Hepatocyte (in vitro differentiated cells): ENCODE results near the gene CCIN.

ENCODE experiments used
- EZH2 ChIP-seq: fragments of 200-600 bp; sonication (generic); IDR thresholded peaks from 2 replicates; pipeline ENCODE4 v1.6.1; 2016; ENCODE audit warnings: antibody characterized with exemption, mild to moderate bottlenecking, borderline replicate concordance
- EZH2phosphoT487 ChIP-seq: fragments of 200-600 bp; sonication (generic); IDR thresholded peaks from one replicate; pipeline ENCODE4 v1.6.1; 2018; ENCODE audit warnings: antibody characterized with exemption, mild to moderate bottlenecking, low read depth, moderate library complexity; ENCODE audit not compliant: unreplicated experiment, severe bottlenecking
- TF ChIP-seq, protein P1 (sequence below): fragments of 200-600 bp; sonication (generic); IDR thresholded peaks from 2 replicates; pipeline ENCODE4 v1.5.1; 2016; ENCODE audit warnings: antibody characterized with exemption, mild to moderate bottlenecking; ENCODE audit not compliant: poor library complexity

DNA sequence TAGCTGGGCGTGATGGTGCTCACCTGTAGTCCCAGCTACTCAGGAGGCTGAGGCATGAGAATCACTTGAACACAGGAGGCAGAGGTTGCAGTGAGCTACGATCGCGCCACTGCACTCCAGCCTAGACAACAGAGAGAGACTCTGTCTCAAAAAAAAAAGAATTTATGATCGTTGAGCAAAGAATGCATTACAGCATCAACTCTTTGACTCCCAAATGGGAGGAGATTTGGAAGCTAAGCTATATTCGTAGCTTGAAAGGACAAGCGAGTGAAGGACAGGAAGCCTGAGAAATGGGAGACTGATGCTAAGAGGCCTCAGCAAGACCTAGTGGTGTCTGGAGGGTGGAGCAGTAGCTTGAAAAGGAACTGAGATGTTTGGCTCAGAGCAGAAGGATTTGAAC, 10.3 kb upstream of the CCIN start:
- TF ChIP-seq EZH2 (no peak), EZH2phosphoT487 (no peak)
- TF ChIP-seq, protein P1, sequence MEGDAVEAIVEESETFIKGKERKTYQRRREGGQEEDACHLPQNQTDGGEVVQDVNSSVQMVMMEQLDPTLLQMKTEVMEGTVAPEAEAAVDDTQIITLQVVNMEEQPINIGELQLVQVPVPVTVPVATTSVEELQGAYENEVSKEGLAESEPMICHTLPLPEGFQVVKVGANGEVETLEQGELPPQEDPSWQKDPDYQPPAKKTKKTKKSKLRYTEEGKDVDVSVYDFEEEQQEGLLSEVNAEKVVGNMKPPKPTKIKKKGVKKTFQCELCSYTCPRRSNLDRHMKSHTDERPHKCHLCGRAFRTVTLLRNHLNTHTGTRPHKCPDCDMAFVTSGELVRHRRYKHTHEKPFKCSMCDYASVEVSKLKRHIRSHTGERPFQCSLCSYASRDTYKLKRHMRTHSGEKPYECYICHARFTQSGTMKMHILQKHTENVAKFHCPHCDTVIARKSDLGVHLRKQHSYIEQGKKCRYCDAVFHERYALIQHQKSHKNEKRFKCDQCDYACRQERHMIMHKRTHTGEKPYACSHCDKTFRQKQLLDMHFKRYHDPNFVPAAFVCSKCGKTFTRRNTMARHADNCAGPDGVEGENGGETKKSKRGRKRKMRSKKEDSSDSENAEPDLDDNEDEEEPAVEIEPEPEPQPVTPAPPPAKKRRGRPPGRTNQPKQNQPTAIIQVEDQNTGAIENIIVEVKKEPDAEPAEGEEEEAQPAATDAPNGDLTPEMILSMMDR, result no peak
